Lower leg skin (tissue), 4 donors: Measurements from ENCODE around the gene TTC13. TPM values are rescaled to one million over a fixed set of nuclear protein-coding genes. Genes with fewer than 3 reads are reported as not detected.

Experiments
- DNase-seq, 2 donors: peaks; one replicate each; pipeline ENCODE4 v3.0.0-alpha.2; 2019; ENCODE audit warnings: low spot score in 2 of 2
- H3K4me3 ChIP-seq: fragments of 200-600 bp; sonication (generic); 2 replicates; pipeline ENCODE4 v1.5.1; 2017; ENCODE audit warnings: mild to moderate bottlenecking, low read depth; ENCODE audit not compliant: poor library complexity, severe bottlenecking
- POLR2A ChIP-seq, 2 donors: fragments of 450-650 bp; IDR thresholded peaks; one replicate each; pipeline ENCODE4 v1.6.1; 2016 to 2017; ENCODE audit warnings: antibody characterized with exemption in 2 of 2, mild to moderate bottlenecking in 1 of 2, moderate library complexity in 1 of 2
- WGBS, 2 donors: methylation state at CpG; one replicate each; pipeline ENCODE4 v1.1.5; 2018; 5-methylcytosine and 5-hydroxymethylcytosine counted together
- intact Hi-C: fragments of 100-400 bp; cut with DNase I; formaldehyde crosslinking; loops from one replicate; pipeline ENCODE4 v1.15.0; 2023; ENCODE audit warnings: low total_unique reads
- total RNA-seq, 4 donors: library from RNA; depleted of rRNA; stranded (reverse); fragments of >200 nt; gene quantifications; one replicate each; pipeline ENCODE4 v1.1.0, GENCODE V29; 2016
- TF ChIP-seq, protein P1 (sequence below), 3 donors: fragments of 450-650 bp; IDR thresholded peaks; one replicate each; pipeline ENCODE4 v1.5.1; 2016; ENCODE audit warnings: antibody characterized with exemption in 3 of 3, mild to moderate bottlenecking in 3 of 3, moderate library complexity in 2 of 3

Gene TTC13
- total RNA-seq, 4 donors from 2014 or later, result 6.6 to 34.7 (median 24.7) TPM

DNA sequence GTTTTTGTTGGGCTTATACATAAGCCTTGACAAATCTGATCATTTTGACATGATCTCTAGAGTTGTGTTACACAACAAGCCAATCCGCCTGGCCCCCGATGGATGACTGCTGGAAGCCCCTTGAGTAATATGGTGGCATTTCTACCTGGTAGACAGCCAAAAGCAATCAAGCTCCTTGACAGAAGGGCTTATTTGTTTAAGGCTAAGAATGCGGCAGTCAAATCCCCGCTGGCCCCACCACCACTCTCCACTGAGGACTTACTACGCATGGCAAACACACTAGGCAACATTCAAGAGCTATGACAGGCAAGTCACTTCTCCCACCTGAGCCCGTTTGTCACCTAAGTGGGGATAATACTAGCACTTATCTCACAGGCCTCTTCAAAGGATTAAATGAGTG is 77.0 kb downstream of the TTC13 start:
- DNase-seq, result no peak
- H3K4me3 ChIP-seq, result no peak overlapping the region
- 92 to 98% methylated on average over 6 of the region's 6 CpGs for WGBS, 2 donors
- intact Hi-C loops, result no loop called here
- TF ChIP-seq, protein P1, sequence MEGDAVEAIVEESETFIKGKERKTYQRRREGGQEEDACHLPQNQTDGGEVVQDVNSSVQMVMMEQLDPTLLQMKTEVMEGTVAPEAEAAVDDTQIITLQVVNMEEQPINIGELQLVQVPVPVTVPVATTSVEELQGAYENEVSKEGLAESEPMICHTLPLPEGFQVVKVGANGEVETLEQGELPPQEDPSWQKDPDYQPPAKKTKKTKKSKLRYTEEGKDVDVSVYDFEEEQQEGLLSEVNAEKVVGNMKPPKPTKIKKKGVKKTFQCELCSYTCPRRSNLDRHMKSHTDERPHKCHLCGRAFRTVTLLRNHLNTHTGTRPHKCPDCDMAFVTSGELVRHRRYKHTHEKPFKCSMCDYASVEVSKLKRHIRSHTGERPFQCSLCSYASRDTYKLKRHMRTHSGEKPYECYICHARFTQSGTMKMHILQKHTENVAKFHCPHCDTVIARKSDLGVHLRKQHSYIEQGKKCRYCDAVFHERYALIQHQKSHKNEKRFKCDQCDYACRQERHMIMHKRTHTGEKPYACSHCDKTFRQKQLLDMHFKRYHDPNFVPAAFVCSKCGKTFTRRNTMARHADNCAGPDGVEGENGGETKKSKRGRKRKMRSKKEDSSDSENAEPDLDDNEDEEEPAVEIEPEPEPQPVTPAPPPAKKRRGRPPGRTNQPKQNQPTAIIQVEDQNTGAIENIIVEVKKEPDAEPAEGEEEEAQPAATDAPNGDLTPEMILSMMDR (IDR thresholded peaks at IDR 0.05), result no peak
- no peak for TF ChIP-seq POLR2A (IDR thresholded peaks at IDR 0.05)

DNA sequence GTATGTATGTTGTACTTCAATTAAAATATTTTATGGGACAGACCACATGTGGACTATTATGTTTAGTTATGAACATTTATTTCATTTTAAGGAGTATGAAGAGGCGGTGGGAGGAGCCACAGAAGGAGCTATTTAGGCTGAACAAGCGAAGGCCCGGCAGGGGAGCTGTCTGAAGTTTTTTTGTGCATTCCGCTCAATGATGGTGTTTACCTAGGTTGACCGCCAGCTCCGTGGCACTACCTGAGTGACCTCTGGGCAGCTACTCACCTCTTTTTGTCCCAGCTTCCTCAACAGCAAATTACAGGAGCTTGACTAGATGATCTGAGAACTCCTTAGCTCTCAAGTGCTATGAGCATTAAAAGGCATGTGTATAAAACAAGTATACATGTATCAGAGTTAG is 77.7 kb downstream of the TTC13 start:
- no peak overlapping the region for H3K4me3 ChIP-seq
- DNase-seq, result no peak
- TF ChIP-seq, protein P1 (IDR thresholded peaks at IDR 0.05), result no peak
- TF ChIP-seq POLR2A (IDR thresholded peaks at IDR 0.05), result no peak
- WGBS, 2 donors, result 87 to 88% methylated on average over 6 of the region's 6 CpGs
- intact Hi-C loops, result no loop called here

DNA sequence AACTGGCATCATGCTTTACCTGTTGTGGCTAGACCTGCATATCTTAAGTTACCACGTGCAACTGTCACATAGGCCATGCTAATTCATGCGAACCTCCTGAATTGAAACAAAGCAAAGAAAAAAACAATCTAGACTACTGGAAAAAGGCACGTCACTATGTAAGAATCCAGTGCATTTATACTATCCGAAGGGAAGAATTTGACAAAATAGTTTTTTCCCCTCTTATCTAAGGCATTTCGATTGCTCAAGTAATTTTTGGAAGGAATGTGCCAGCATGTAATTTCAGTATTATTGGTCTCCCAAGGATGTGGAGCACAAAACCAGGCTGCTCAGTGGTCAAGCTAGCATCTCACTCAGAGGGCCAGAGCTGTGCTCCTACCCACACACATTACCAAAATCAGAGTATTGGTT is 78.8 kb downstream of the TTC13 start:
- TF ChIP-seq POLR2A (IDR thresholded peaks at IDR 0.05), result no peak
- TF ChIP-seq, protein P1 (IDR thresholded peaks at IDR 0.05), result no peak
- no peak overlapping the region for H3K4me3 ChIP-seq
- intact Hi-C loops, result no loop called here
- WGBS, 2 donors, result 84 to 85% methylated on average over 5 of the region's 5 CpGs
- no peak for DNase-seq

DNA sequence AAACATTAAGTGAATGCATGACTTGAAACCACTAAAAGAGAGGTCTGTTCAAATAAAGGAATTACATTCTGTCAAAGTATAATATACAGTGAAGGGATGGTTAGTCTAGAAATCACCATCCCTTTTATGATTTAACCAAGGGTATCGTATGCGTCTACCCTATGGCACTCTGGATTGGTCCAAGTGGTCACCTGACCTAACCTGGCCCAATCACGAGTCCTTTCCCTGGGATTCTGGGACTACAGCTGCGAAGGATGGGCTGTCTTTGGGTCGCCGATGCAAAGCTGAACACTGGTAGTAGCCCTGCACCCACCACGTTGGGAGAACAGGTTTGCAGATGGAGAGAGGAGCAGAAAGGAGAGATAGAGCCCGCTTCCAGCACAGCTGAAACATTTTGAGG is 79.9 kb downstream of the TTC13 start:
- no peak overlapping the region for H3K4me3 ChIP-seq
- no peak for DNase-seq
- WGBS, 2 donors, result 87 to 91% methylated on average over 8 of the region's 8 CpGs
- intact Hi-C loops, result no loop called here
- TF ChIP-seq, protein P1 (IDR thresholded peaks at IDR 0.05), result no peak
- TF ChIP-seq POLR2A (IDR thresholded peaks at IDR 0.05), result no peak

DNA sequence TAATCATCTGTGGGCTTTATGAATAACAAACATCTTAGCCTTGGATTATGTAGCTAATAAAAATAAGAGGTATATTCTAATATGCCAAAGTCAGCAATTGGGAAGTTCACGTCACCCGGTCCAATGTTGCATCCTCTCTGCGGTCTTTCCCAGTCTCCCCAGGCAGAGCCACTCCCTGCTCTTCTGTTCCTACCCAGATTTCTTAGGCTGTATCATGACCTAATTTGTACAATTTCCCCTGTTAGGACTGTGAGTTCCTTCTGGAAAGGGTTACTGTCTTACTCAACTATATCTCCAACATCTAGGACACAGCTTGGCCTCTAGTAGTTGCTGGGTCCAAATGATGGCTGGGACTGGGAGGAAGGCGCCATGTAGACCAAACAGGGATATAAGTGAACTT is 80.5 kb downstream of the TTC13 start:
- 92% methylated on average over 4 of the region's 4 CpGs for WGBS, 2 donors
- no peak for DNase-seq
- no peak overlapping the region for H3K4me3 ChIP-seq
- TF ChIP-seq, protein P1 (IDR thresholded peaks at IDR 0.05), result no peak
- TF ChIP-seq POLR2A (IDR thresholded peaks at IDR 0.05), result no peak
- intact Hi-C loops, result no loop called here

DNA sequence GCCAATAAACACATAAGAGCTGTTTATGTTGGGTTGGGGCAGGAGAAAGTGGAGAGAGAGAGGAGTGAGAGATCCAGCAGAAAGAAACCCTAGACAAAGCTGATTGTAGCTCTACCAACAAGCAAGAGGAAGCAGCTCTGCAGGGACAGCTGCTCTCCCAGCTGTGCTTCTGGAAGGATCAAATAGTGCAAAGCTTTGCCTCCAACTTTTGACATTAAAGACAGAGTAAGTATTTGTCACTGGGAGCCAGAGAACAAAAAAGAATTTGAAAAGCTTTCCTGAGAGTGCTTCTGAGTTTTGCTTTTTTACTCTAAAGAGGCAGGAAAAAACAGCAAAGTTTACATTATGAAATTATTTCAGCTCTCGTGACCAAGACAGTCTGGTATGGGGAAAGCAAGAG is 81.9 kb downstream of the TTC13 start:
- TF ChIP-seq POLR2A (IDR thresholded peaks at IDR 0.05), result no peak
- TF ChIP-seq, protein P1 (IDR thresholded peaks at IDR 0.05), result no peak
- WGBS, 2 donors, result 61 to 62% methylated on average over 1 of the region's 1 CpG
- intact Hi-C loops, result no loop called here
- no peak for DNase-seq
- H3K4me3 ChIP-seq, result no peak overlapping the region
